Panc1 (cell line): Measurements from ENCODE around the gene ABCD2. TPM values are rescaled to one million over a fixed set of nuclear protein-coding genes. Genes with fewer than 3 reads are reported as not detected.

Experiments used
- ATAC-seq: fragments of 200-7000 bp; cut with Tn5 transposase; 2 replicates; pipeline ENCODE4 v1.9.1; 2020; ENCODE audit warnings: mild to moderate bottlenecking, moderate library complexity
- BruUV-seq: library from RNA; stranded (reverse); fragments of 400-500 nt; replicated peaks from 2 replicates; lab custom pipeline; 2021; lab: Mats Ljungman, UMichigan
- CTCF ChIA-PET: fragments of 300-600 bp; sonication (Branson Sonifier 250); formaldehyde crosslinking; loops from one replicate; lab custom pipeline; 2022; ENCODE audit warnings: antibody characterized with exemption; lab: Charles Lee
- POLR2A ChIA-PET: fragments of 300-600 bp; sonication (Branson Sonifier 250); formaldehyde crosslinking; loops from one replicate; lab custom pipeline; 2022; ENCODE audit warnings: antibody characterized with exemption; lab: Charles Lee
- DNase-seq: peaks from one replicate; pipeline ENCODE4 v3.0.0-alpha.2; 2010; ENCODE audit warnings: low read depth, low spot score
- H3K27ac ChIP-seq: 2 replicates; pipeline ENCODE4 v1.5.1; 2011; ENCODE audit warnings: mild to moderate bottlenecking, low read length, inconsistent platforms
- H3K27me3 ChIP-seq: fragments of 200-500 bp; sonication (Bioruptor generic); 2 replicates; pipeline ENCODE4 v1.6.0; 2014; ENCODE audit warnings: low read length, inconsistent platforms; ENCODE audit not compliant: control insufficient read depth, insufficient read depth
- H3K36me3 ChIP-seq: fragments of 200-500 bp; sonication (Bioruptor generic); 2 replicates; pipeline ENCODE4 v1.5.1; 2014; ENCODE audit warnings: inconsistent platforms, mild to moderate bottlenecking, low read length, moderate library complexity; ENCODE audit not compliant: control insufficient read depth, insufficient read depth
- H3K4me1 ChIP-seq: 2 replicates; pipeline ENCODE4 v1.5.1; 2011; ENCODE audit warnings: inconsistent platforms, mild to moderate bottlenecking, low read length, moderate library complexity; ENCODE audit not compliant: control insufficient read depth, insufficient read depth
- H3K4me3 ChIP-seq, 2 experiments: 2 replicates each; pipeline ENCODE4 v1.5.1; 2011 to 2012; ENCODE audit warnings: low read depth in 2 of 2, low read length in 2 of 2, mild to moderate bottlenecking in 2 of 2, inconsistent platforms in 1 of 2, moderate library complexity in 1 of 2
- H3K9me3 ChIP-seq: fragments of 200-500 bp; sonication (Bioruptor generic); 2 replicates; pipeline ENCODE4 v1.5.1; 2014; ENCODE audit warnings: low read depth, mild to moderate bottlenecking, inconsistent platforms, low read length, moderate library complexity; ENCODE audit not compliant: control insufficient read depth, insufficient read depth
- POLR2AphosphoS5 ChIP-seq: IDR thresholded peaks from 2 replicates; pipeline ENCODE4 v1.6.1; 2012; ENCODE audit warnings: mild to moderate bottlenecking, low read depth, low read length, moderate library complexity
- SIN3A ChIP-seq: IDR thresholded peaks from 2 replicates; pipeline ENCODE4 v1.6.1; 2012; ENCODE audit warnings: low read depth, mild to moderate bottlenecking, low read length, moderate library complexity, borderline replicate concordance; ENCODE audit not compliant: insufficient read depth
- TCF7L2 ChIP-seq: IDR thresholded peaks from 2 replicates; pipeline ENCODE4 v1.6.1; 2011; ENCODE audit warnings: mild to moderate bottlenecking, low read depth, low read length, inconsistent platforms
- in situ Hi-C: cut with HindIII; loops from 2 replicates; pipeline ENCODE4 v1.10.0; 2016; ENCODE audit warnings: low sequenced_read_pairs, low pct_unique_long_range_greater_than_20kb
- intact Hi-C: fragments of 100-400 bp; cut with micrococcal nuclease; formaldehyde crosslinking; loops from one replicate; pipeline ENCODE4 v1.10.0; 2022; ENCODE audit not compliant: unreplicated experiment
- total RNA-seq: library from RNA; stranded (reverse); gene quantifications from one replicate; pipeline ENCODE4 v1.2.1, GENCODE V29; 2021; ENCODE audit not compliant: unreplicated experiment
- TF ChIP-seq, protein P1 (sequence below): fragments of 450-650 bp; IDR thresholded peaks from 2 replicates; pipeline ENCODE4 v1.5.1; 2017; ENCODE audit warnings: mild to moderate bottlenecking
- TF ChIP-seq, protein P2 (sequence below), 2 experiments: IDR thresholded peaks; 2 replicates each; pipeline ENCODE4 v1.6.1; 2011 to 2012; ENCODE audit warnings: low read depth in 2 of 2, control low read depth in 1 of 2, low read length in 1 of 2, mild to moderate bottlenecking in 1 of 2, moderate library complexity in 1 of 2; ENCODE audit not compliant: insufficient read depth in 1 of 2

The ABCD2 gene
- total RNA-seq, 1 experiment from 2014 or later = not detected

DNA sequence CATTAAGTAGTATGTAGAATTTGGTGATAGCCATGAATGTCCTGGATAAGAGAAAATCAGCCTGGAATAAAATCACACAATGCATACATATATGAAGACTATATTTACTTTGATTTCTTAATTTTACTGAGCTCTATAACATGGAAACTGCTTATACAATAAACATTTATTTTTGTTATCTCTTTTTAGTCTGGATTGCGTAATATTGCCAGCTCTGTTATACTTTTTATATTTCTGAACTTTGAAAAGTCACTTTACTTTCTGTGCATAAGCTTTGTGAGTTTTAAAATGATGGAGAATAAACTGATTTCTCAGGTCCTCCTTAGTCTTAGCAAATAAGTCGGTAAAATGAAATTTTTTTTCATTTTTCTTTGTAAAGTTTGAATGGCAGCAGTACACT lies 19.2 kb upstream of the ABCD2 start:
- intact Hi-C loops = no loop called here
- POLR2A ChIA-PET = no interaction called here
- DNase-seq = no peak
- no peaks in the 10 kb centered on the region for H3K9me3 ChIP-seq
- CTCF ChIA-PET = interaction anchor here (0.6 kb wide), 1 partner anchor 11 kb away, joined by 3 read pairs; no protein-coding TSS in a partner anchor
- H3K4me1 ChIP-seq = no peaks in the 10 kb centered on the region
- ATAC-seq = no peak
- no peak for TF ChIP-seq TCF7L2
- TF ChIP-seq, protein P1, sequence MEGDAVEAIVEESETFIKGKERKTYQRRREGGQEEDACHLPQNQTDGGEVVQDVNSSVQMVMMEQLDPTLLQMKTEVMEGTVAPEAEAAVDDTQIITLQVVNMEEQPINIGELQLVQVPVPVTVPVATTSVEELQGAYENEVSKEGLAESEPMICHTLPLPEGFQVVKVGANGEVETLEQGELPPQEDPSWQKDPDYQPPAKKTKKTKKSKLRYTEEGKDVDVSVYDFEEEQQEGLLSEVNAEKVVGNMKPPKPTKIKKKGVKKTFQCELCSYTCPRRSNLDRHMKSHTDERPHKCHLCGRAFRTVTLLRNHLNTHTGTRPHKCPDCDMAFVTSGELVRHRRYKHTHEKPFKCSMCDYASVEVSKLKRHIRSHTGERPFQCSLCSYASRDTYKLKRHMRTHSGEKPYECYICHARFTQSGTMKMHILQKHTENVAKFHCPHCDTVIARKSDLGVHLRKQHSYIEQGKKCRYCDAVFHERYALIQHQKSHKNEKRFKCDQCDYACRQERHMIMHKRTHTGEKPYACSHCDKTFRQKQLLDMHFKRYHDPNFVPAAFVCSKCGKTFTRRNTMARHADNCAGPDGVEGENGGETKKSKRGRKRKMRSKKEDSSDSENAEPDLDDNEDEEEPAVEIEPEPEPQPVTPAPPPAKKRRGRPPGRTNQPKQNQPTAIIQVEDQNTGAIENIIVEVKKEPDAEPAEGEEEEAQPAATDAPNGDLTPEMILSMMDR = no peak
- TF ChIP-seq, protein P2, sequence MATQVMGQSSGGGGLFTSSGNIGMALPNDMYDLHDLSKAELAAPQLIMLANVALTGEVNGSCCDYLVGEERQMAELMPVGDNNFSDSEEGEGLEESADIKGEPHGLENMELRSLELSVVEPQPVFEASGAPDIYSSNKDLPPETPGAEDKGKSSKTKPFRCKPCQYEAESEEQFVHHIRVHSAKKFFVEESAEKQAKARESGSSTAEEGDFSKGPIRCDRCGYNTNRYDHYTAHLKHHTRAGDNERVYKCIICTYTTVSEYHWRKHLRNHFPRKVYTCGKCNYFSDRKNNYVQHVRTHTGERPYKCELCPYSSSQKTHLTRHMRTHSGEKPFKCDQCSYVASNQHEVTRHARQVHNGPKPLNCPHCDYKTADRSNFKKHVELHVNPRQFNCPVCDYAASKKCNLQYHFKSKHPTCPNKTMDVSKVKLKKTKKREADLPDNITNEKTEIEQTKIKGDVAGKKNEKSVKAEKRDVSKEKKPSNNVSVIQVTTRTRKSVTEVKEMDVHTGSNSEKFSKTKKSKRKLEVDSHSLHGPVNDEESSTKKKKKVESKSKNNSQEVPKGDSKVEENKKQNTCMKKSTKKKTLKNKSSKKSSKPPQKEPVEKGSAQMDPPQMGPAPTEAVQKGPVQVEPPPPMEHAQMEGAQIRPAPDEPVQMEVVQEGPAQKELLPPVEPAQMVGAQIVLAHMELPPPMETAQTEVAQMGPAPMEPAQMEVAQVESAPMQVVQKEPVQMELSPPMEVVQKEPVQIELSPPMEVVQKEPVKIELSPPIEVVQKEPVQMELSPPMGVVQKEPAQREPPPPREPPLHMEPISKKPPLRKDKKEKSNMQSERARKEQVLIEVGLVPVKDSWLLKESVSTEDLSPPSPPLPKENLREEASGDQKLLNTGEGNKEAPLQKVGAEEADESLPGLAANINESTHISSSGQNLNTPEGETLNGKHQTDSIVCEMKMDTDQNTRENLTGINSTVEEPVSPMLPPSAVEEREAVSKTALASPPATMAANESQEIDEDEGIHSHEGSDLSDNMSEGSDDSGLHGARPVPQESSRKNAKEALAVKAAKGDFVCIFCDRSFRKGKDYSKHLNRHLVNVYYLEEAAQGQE (IDR thresholded peaks at IDR 0.05; ENCODE audit: insufficient read depth in 1 of 2, low read depth in 2 of 2, low read length in 1 of 2) = no peak
- no peak for TF ChIP-seq SIN3A
- no peak for TF ChIP-seq POLR2AphosphoS5
- in situ Hi-C loops = no loop called here
- BruUV-seq = no TSS peak
- no peak overlapping the region for H3K27ac ChIP-seq
- no peak overlapping the region for H3K4me3 ChIP-seq
- H3K36me3 ChIP-seq = no peaks in the 10 kb centered on the region
- peaks cover 10% of the 10 kb centered on the region for H3K27me3 ChIP-seq

DNA sequence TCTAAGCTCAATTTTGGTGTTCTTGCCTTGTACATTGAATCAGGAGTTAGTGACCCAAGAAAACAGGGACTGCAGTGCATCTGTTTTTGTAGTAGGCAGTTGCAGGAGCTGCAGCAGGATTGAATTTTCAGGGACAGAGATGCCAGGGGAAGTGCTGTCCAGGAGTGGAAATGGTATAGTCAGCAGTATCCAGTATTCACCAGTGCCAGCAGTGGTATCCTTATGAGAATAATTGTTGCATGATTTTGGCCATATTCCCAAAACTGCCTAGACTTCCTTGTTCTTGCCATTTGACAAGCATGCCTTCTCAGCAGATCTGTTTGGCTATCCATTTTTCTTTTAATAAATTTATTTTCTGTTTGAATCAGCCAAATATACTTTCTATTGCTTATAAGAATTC lies 18.6 kb upstream of the ABCD2 start:
- no peaks in the 10 kb centered on the region for H3K4me1 ChIP-seq
- H3K9me3 ChIP-seq = no peaks in the 10 kb centered on the region
- no peak overlapping the region for H3K27ac ChIP-seq
- H3K36me3 ChIP-seq = no peaks in the 10 kb centered on the region
- peaks cover 10% of the 10 kb centered on the region for H3K27me3 ChIP-seq
- no peak for TF ChIP-seq TCF7L2
- TF ChIP-seq, protein P1 = no peak
- no peak for TF ChIP-seq SIN3A
- TF ChIP-seq POLR2AphosphoS5 = no peak
- TF ChIP-seq, protein P2 (IDR thresholded peaks at IDR 0.05; ENCODE audit: insufficient read depth in 1 of 2, low read depth in 2 of 2, low read length in 1 of 2) = no peak
- ChIA-PET CTCF (interaction anchor here (0.6 kb wide), 1 partner anchor 11 kb away, joined by 3 read pairs; no protein-coding TSS in a partner anchor), POLR2A (no interaction called here)
- DNase-seq (no peak), ATAC-seq (no peak)
- intact Hi-C loops (no loop called here), in situ Hi-C loops (no loop called here)
- BruUV-seq = no TSS peak
- no peak overlapping the region for H3K4me3 ChIP-seq
